Myocyte (in vitro differentiated cells): Measurements from ENCODE around the gene C1QTNF5. TPM values are rescaled to one million over a fixed set of nuclear protein-coding genes. Genes with fewer than 3 reads are reported as not detected.
A peak's percentile ranks its signal among the peaks of the same experiment; 100 is the strongest.
"Not testable (repeated sequence)": the region's sequence is repeated elsewhere in the genome, so short reads cannot be mapped to it uniquely, and the experiment has no call there.

Experiments used
- DNase-seq: peaks from one replicate; pipeline ENCODE4 v3.0.0-alpha.2; 2012; ENCODE audit warnings: low read depth
- polyA plus RNA-seq: library from polyadenylated mRNA; unstranded; fragments of >200 nt; gene quantifications from one replicate; pipeline ENCODE4 v1.2.1, GENCODE V29; 2012; ENCODE audit warnings: missing spikeins
- total RNA-seq: library from RNA; depleted of rRNA; stranded (reverse); fragments of >200 nt; gene quantifications from 2 replicates; pipeline ENCODE4 v1.2.3, GENCODE V29; 2014

Gene C1QTNF5
- total RNA-seq: 71.5 and 72.1 TPM in 2 replicates
- polyA plus RNA-seq: 58.2 TPM

GRCh38 chr11:119340335-119341221 lies at the start of gene C1QTNF5:
TSS of gene C1QTNF5 (minus strand) at chr11:119340883. CDS start at chr11:119340397, 486 bp downstream.
- DNase-seq: peak; percentile 87

GRCh38 chr11:119389611-119390254 lies 49.0 kb upstream of the C1QTNF5 start:
- DNase-seq: no peak

GRCh38 chr11:119388103-119388502 lies 47.4 kb upstream of the C1QTNF5 start:
- DNase-seq: no peak

- no peak for DNase-seq
These were observed 43.6 kb upstream of the C1QTNF5 start for GRCh38 chr11:119384332-119384731.

- not testable (repeated sequence) for DNase-seq
These were observed 41.8 kb upstream of the C1QTNF5 start for GRCh38 chr11:119382513-119382912.

GRCh38 chr11:119382101-119382500 lies 41.4 kb upstream of the C1QTNF5 start:
- DNase-seq: no peak

- peak; percentile 98 for DNase-seq
These were observed 40.7 kb upstream of the C1QTNF5 start, which contains the start of gene USP2 for GRCh38 chr11:119381181-119381988. TSS of gene USP2 (minus strand) at chr11:119381690. CDS start at chr11:119373480, 8,210 bp downstream.

- DNase-seq: peak; percentile 43
These were observed 40.1 kb upstream of the C1QTNF5 start for GRCh38 chr11:119380827-119381180.

GRCh38 chr11:119380160-119380826 lies 39.6 kb upstream of the C1QTNF5 start:
- DNase-seq: no peak

- peak; percentile 74 for DNase-seq
These were observed 38.3 kb upstream of the C1QTNF5 start for GRCh38 chr11:119378851-119379465.

GRCh38 chr11:119377961-119378667 lies 37.4 kb upstream of the C1QTNF5 start:
- no peak for DNase-seq

GRCh38 chr11:119377112-119377901 lies 36.6 kb upstream of the C1QTNF5 start:
- DNase-seq: no peak

- peak; percentile 76 for DNase-seq
These were observed 35.6 kb upstream of the C1QTNF5 start for GRCh38 chr11:119376197-119376847.

GRCh38 chr11:119375337-119376196 lies 34.9 kb upstream of the C1QTNF5 start:
- DNase-seq: peak; percentile 88

- DNase-seq: peak; percentile 79
These were observed 34.1 kb upstream of the C1QTNF5 start for GRCh38 chr11:119374632-119375336.

GRCh38 chr11:119373921-119374631 lies 33.4 kb upstream of the C1QTNF5 start:
- DNase-seq: peak; percentile 85
